Stimulated activated CD4-positive, alpha-beta T cell treated with anti-CD3 and anti-CD28 coated beads, Interleukin-4, amount 100 ng/mL, for 24 hours (primary cell): Measurements from ENCODE around the gene COL5A1.

ENCODE experiments used
- DNase-seq: peaks from one replicate; pipeline ENCODE4 v3.0.0-alpha.2; 2020

COL5A1 gene

GRCh38 chr9:134886413-134886913 lies 244.9 kb downstream of the COL5A1 start:
- no peak for DNase-seq

- DNase-seq, result no peak
Measured at GRCh38 chr9:134887219-134887618, 245.6 kb downstream of the COL5A1 start.

- DNase-seq, result no peak
Measured at GRCh38 chr9:134887686-134888602, 246.3 kb downstream of the COL5A1 start.

- DNase-seq, result no peak
Measured at GRCh38 chr9:134888603-134889190, 247.1 kb downstream of the COL5A1 start.

GRCh38 chr9:134889386-134890154 lies 248.0 kb downstream of the COL5A1 start:
- no peak for DNase-seq

GRCh38 chr9:134890155-134890495 lies 248.5 kb downstream of the COL5A1 start:
- DNase-seq, result no peak

- no peak for DNase-seq
Measured at GRCh38 chr9:134891053-134891452, 249.4 kb downstream of the COL5A1 start.

- DNase-seq, result no peak
Measured at GRCh38 chr9:134891713-134892112, 250.1 kb downstream of the COL5A1 start.

GRCh38 chr9:134892221-134892620 lies 250.6 kb downstream of the COL5A1 start:
- no peak for DNase-seq

- DNase-seq, result no peak
Measured at GRCh38 chr9:134892820-134893420, 251.3 kb downstream of the COL5A1 start.
